ENCODE results near the gene TRRAP.

GRCh38 chr7:98990356-98990755, 112.0 kb downstream of the TRRAP start:
- TF ChIP-seq CTCF (conservative IDR thresholded peaks at IDR 0.05) (no peak), EZH2 (IDR thresholded peaks at IDR 0.05; ENCODE audit: low read depth) (no peak)
